GM12865 (cell line): ENCODE data around the gene TPST1.

Source experiments
- DNase-seq: peaks from one replicate; pipeline ENCODE4 v3.0.0; 2010; ENCODE audit warnings: low read depth
- H3K4me3 ChIP-seq: 2 replicates; pipeline ENCODE4 v1.5.1; 2011; ENCODE audit warnings: mild to moderate bottlenecking, low read depth, low read length, control low read depth
- TF ChIP-seq, protein P1 (sequence below): IDR thresholded peaks from 2 replicates; pipeline ENCODE4 v1.5.1; 2011; ENCODE audit warnings: low read length, control low read depth, low read depth, inconsistent platforms; ENCODE audit not compliant: insufficient read depth; ENCODE audit errors: missing control alignments

The TPST1 gene

DNA sequence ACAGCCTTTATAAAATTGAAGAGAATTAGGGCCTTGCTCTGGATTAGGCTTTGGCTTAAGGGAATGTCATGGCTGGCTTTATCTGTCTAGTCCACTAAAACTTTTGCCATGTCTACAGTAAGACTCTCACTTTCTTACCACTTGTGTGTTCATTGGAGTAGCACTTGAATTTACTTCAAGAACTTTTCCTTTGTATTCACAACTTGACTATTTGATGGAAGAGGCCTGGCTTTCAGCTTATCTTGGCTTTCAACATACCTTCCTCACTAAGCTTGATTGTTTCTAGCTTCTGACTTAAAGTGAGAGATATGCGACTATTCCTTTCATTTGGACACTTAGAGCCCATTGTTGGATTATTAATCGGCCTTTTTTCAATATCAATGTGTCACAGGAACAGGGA, 96.1 kb downstream of the TPST1 start:
- TF ChIP-seq, protein P1, sequence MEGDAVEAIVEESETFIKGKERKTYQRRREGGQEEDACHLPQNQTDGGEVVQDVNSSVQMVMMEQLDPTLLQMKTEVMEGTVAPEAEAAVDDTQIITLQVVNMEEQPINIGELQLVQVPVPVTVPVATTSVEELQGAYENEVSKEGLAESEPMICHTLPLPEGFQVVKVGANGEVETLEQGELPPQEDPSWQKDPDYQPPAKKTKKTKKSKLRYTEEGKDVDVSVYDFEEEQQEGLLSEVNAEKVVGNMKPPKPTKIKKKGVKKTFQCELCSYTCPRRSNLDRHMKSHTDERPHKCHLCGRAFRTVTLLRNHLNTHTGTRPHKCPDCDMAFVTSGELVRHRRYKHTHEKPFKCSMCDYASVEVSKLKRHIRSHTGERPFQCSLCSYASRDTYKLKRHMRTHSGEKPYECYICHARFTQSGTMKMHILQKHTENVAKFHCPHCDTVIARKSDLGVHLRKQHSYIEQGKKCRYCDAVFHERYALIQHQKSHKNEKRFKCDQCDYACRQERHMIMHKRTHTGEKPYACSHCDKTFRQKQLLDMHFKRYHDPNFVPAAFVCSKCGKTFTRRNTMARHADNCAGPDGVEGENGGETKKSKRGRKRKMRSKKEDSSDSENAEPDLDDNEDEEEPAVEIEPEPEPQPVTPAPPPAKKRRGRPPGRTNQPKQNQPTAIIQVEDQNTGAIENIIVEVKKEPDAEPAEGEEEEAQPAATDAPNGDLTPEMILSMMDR = no peak
- DNase-seq = no peak
- no peak overlapping the region for H3K4me3 ChIP-seq

DNA sequence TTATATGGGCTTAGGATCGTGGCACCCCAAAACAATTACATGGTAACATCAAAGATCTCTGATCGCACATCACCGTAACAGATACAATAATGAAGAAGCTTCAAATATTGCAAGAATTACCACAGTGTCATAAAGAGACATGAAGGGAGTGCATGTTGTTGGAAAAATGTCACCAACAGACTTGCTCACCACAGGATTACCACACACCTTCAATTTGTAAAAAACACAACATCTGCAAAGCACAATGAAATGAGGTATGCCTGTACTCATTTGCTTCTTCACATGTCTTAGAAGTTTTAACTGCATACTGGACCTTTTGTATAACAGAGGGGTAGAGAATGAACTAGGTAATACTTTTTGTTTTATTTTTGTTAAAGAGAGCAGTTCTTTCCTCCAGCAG, 96.6 kb downstream of the TPST1 start:
- no peak overlapping the region for H3K4me3 ChIP-seq
- no peak for DNase-seq
- TF ChIP-seq, protein P1 = no peak

DNA sequence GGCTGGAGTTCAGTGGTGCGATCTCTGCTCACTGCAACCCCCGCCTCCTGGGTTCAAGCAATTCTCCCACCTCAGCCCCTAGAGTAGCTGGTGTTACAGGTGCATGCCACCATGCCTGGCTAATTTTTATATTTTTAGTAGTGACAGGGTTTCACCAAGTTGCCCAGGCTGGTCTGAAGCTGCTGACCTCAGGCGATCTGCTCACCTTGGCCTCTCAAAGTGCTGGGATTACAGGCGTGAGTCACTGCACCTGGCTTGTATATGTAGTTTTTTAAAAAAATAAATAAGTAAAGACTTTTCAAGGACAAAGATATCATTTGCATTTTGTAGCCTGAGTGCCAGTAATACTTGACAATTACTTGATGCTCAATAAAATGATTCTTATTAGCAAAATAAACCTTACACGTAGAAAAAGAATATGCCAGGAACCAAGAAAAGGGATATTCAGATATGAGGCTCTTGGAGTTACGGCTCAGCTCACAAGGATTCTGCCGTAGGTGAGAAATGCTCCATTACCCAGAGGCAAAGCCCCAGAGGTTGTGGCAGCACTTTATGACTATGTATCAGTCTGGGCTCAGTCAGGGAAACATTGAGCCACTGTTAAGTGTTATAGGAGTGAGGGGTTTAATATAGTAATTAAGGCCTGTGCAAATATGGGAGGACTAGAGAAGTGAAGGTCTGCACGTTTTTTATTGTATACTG, 98.5 kb downstream of the TPST1 start:
- H3K4me3 ChIP-seq = no peak overlapping the region
- DNase-seq = no peak
- TF ChIP-seq, protein P1 = no peak

DNA sequence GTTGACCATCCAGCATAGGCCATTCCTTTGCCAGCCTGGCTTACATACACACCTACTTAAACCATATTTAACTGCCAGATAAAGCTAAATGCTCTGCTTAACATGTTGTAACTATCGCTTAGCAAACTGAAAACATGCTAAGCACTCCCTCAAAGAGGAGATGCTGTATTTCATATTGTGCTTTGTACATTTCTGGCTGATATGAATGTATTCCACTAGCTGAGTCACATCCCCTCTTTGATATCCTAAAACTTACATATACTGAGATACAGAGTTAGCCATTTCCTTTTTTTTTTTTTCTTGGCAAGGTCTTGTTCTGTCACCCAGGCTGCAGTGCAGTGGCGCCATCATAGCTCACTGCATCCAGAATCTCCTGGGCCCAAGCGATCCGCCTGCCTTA, 99.4 kb downstream of the TPST1 start:
- no peak overlapping the region for H3K4me3 ChIP-seq
- DNase-seq = no peak
- TF ChIP-seq, protein P1 = no peak

DNA sequence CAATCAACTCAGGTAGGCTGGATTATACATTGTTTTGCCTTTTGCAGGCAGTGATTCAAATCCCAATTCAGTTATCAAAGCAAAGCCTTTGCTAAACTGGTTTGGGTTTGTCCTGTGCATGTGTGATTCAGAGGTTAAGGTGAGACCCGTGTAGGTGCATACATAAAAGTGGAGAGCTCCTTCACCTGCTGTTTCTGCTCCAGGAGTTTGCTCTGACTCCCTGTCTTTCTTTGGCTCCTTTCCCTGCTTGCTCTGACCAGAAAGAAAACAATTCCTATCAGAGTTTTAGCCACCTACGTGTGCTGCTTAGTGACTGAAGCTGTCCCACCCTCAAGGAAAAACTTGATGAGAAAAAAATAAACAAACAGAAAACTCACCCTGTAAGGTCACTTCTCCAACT, 101.1 kb downstream of the TPST1 start:
- TF ChIP-seq, protein P1 = no peak
- no peak overlapping the region for H3K4me3 ChIP-seq
- no peak for DNase-seq

DNA sequence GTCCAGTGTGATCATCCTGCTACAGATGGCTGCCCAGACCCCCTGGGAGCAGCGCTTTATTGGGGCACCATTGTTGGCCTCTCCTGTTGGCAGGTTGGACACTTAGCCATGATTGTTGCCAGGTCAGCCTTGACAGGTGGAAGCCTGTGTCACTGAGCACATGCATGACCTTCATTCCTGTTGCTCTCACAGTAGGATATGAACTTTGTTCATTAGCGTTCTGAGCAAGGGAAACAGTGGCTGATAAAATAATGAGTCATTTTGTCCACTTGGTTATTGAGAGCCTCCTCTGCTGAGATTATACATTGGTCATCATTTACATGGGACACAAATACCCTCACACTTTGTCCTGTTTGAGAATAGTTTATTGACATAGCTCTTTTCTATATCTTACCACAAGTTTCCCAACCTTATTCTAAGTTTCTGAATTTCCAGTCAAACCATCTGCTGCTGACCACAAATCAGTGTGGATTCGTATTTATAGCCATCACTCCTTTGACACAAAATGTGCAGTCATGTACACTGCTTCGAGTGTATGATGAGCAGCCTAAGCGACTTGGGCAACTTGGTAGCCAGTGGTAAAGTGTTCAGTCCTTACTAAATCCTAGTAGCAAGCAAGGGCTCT, 102.6 kb downstream of the TPST1 start:
- no peak for DNase-seq
- TF ChIP-seq, protein P1 = no peak
- H3K4me3 ChIP-seq = no peak overlapping the region

DNA sequence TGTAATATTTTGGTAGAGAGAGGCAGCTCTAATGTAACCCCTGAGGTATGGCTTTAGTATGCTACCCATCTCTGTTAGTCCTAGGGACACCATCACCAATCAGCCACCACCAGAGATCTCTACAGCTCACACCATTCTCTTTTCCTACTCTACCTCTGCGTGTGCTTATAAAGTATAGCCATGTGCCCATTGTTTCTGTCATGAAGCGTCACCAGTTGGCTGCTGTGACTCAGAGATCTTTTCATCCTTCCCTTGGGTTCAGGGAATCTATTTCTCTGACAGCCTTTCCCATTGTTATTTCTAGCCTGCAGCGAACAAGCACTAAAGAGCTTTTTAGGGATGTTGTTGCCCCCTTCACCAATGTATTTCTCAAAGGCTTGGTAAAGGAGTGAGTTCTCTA, 103.3 kb downstream of the TPST1 start:
- TF ChIP-seq, protein P1 = no peak
- no peak overlapping the region for H3K4me3 ChIP-seq
- DNase-seq = no peak
